CD4-positive, alpha-beta T cell treated with Interleukin-17A for 4 hours (primary cell): ENCODE data around the gene SPINK8.

ENCODE experiments used
- DNase-seq: peaks from one replicate; pipeline ENCODE4 v3.0.0-alpha.2; 2020; ENCODE audit warnings: mixed read lengths

Gene SPINK8

GRCh38 chr3:48318713-48319468, 14.6 kb downstream of the SPINK8 start:
- no peak for DNase-seq

DNA sequence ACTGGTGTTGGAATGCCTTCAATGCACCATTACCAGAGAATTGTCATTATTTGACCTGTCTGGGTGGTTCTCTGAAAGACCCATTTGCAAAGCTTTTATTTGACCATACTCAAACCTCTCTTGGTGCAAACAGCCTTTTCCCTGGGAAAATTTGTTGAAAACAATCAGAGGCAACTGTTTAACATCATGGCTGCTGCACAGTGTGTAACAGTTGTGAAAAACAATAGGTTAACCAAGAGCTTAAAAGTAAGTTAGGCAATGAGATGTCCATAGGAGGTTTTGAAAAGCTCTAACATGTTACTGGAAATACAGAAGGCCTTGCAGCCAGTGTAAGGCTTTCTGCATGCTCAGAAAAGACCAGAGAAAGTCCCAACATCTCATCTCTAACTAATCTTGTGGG, 18.9 kb downstream of the SPINK8 start:
- DNase-seq, result no peak

DNA sequence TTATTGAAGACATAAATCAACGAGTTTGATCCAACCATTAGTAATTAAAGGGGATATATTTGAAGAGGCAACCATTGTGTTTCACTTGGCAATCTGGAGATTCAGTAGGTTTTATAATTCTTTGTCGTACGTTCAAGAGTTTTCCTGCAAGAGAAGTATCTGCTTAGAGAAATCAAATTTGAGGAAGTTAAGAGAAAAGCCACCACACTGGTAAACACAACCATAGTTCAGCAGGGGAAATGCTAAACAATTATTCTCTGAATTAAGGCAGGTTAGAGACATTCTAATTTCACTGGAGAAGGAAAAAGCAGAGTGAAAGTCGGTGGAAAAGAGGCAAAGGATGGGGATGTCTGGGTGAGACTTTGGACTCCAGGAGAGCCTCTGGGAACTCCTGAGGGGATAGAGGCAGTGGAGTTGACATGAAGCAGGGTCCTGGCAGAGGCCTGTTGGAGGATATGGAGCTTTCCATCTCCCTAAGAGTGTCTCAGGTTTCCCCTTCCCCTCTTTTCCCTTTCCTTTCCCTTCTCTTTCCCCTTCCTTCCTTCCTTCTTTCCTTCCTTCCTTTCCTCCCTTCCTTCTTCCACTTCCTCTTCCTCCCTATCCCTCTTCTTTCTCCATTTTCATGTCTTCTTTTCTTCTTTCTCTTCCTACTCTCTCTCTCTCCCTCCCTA, 26.5 kb downstream of the SPINK8 start:
- no peak for DNase-seq

- DNase-seq, result no peak
Measured at GRCh38 chr3:48306290-48306689, 27.2 kb downstream of the SPINK8 start.

- DNase-seq, result no peak
Measured at GRCh38 chr3:48305396-48305795, 28.1 kb downstream of the SPINK8 start.

DNA sequence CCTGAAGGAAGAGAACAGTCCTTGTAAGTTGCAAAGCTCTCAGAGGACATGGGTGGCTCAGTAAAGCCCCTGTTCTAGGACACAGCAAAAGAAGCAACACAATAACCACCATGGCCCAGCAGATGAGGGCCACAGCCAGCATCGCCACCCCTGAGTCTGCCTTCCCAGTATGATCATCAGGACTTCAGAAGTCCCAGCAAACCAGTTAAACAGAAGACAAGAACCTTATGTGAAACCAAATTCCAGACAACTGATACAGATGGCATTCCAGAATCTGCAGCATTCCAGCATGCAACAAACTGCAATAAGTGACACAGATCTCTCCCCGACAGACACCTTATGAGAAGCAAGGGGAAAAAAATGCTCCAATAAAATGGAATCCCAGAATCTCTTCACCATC, 30.4 kb downstream of the SPINK8 start:
- DNase-seq, result no peak

GRCh38 chr3:48301800-48302166, 31.7 kb downstream of the SPINK8 start:
- peak; percentile 22 for DNase-seq

- peak; percentile 92 for DNase-seq
Measured at GRCh38 chr3:48301020-48301799, 32.3 kb downstream of the SPINK8 start, which contains the start of gene NME6. Gene NME6, minus strand, starts transcription at chr3:48301367.

GRCh38 chr3:48299746-48300712, 33.4 kb downstream of the SPINK8 start:
- DNase-seq, result peak; percentile 35

GRCh38 chr3:48297111-48297810, 36.2 kb downstream of the SPINK8 start:
- no peak for DNase-seq

DNA sequence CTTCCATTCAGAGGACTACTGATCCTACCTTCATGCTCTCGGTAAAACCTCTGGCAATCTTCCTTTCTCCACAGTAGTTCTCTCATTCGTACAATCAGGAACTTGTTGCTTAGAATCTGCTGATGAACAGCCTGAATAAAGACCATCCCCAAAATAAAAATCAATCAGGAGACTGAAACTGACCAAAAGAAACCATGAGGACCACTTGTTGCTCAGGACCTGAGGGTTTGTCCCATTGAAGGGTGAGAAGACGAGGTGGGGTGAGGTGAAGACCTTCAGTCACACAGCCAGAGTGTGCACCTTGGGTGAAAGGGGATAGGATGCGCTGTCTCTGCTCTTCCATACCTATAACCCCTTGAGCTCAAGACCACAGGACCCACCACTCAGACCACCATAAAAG, 36.8 kb downstream of the SPINK8 start:
- DNase-seq, result no peak

DNA sequence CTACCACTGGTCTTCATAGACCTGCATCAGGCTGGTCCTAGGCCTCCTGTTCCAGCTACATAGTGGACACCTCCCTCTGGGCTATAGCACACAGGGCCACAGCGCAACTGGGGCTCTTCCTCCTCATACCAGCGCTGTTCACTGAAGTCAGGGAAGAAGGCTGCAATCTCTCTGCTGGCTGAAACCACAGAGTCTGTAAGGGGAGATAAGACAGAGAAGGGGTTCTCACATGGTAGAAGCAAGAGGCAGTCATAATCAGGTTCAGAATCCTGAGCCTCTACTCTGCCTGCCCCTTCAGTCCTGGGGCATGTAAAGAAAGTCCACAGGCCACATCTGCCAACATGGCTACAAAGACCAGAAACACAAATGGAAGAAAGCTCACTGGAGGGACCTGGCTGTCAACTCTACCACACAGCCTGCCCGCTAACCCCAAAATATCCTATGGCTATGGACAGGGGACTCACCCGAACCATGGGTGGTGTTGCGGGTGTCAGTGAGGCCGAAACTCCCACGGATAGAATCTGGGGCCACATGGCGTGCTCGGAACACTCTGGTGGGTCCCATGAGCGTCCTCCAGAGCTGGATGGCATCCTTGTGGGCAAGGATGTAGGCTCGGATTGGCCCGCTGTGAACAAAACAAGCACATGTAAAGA, 38.7 kb downstream of the SPINK8 start:
- DNase-seq, result no peak

GRCh38 chr3:48289659-48290058, 43.8 kb downstream of the SPINK8 start:
- DNase-seq, result no peak

- DNase-seq, result no peak
Measured at GRCh38 chr3:48287034-48287433, 46.4 kb downstream of the SPINK8 start.

GRCh38 chr3:48286308-48286707, 47.2 kb downstream of the SPINK8 start:
- no peak for DNase-seq

DNA sequence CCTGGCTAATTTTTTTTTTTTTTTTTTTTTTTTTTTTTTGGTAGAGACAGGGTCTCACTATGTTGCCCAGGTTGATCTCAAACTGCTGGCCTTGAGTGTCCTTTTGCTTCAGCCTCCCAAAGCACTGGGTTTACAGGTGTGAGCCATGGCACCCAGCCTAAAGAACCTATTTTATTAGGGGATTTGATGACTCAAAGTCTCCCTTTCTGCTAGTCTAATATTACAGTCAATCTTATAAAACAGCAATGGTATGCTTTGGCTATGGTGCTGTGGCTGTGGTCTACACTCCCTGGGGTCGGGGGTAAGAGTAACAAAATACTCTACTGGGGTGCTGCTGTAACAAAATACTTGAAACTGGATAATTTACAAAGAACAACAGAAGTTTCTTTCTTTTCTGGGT, 47.8 kb downstream of the SPINK8 start:
- no peak for DNase-seq

DNA sequence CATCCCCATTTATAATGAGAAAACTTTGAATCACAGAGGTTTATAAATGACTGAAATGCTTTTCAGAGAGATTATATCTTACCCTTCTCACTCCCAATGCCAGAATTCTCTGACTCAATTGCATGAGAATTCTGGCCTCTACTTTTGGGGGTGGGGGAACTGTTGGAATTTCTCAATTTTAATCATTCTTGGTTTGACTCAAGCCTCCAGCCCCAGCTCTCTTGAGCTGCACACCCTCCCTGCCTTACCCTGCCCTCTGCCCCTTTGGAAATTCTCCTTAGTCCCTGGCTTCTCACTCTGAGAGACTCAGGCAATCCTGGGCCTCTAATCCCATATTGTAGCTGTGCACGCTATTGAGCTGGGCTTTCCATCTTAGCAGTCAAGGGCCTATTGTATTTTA, 48.3 kb downstream of the SPINK8 start:
- no peak for DNase-seq

GRCh38 chr3:48280881-48281280, 52.6 kb downstream of the SPINK8 start:
- no peak for DNase-seq

GRCh38 chr3:48278884-48279559, 54.4 kb downstream of the SPINK8 start:
- no peak for DNase-seq

- DNase-seq, result no peak
Measured at GRCh38 chr3:48276911-48277641, 56.4 kb downstream of the SPINK8 start.
